OCI-LY7 (cell line): ENCODE results near the gene FEZF2.

Experiments
- CTCF ChIP-seq: fragments of 200-600 bp; sonication (generic); conservative IDR thresholded peaks from 2 replicates; pipeline ENCODE4 v1.5.1; 2014; ENCODE audit warnings: mild to moderate bottlenecking, antibody characterized with exemption, low read length, moderate library complexity, mixed read lengths
- EZH2phosphoT487 ChIP-seq: fragments of 200-600 bp; sonication (generic); IDR thresholded peaks from 2 replicates; pipeline ENCODE4 v1.6.1; 2018; ENCODE audit warnings: low read depth, borderline replicate concordance, mild to moderate bottlenecking, mixed run types, antibody characterized with exemption, low read length, moderate library complexity, mixed read lengths

GRCh38 chr3:62343755-62344154, 29.6 kb downstream of the FEZF2 start:
- no peak for TF ChIP-seq CTCF
- no peak for TF ChIP-seq EZH2phosphoT487
